ENCODE measurements around the gene LIMK1. TPM values are rescaled to one million over a fixed set of nuclear protein-coding genes. Genes with fewer than 3 reads are reported as not detected.
"Not testable (repeated sequence)": the region's sequence is repeated elsewhere in the genome, so short reads cannot be mapped to it uniquely, and the experiment has no call there.

LIMK1 gene
- total RNA-seq, 1 donor from 2014 or later, result 79.3 TPM

DNA sequence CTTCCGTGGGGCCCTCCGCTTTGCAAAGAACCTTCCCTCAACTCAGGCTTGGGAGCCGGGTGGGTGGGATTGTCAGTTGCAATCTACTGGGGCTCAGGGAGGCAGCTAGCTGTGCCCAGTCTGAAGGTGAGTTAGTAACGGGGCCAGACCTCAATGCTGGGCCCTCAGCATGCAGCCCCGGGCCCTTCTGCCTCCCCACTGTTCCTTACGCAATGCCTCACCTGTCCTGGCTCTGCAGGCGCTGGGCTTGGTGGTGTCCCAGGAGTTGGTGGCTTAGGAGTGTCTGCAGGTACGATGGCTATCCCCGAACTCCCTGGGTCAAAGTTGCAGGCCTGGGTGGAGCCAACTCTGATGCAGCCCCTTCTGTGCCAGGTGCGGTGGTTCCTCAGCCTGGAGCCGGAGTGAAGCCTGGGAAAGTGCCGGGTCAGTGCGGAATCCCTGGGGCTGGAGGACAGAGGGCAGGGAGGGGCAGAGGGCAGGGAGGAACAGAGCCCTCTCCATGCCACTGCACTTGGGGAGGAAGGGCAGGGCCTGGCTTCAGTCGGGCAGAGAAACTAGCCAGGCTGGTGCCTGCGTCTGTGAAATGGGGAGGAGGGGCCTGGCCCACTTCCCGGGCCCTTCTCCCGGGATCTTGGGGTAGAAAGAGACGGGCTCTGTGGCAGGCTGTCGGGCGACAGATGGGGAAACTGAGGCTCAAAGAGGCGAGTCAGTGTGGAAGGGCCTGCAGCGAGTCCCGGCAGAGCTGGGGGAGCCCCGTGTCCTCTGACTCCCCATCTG lies 40.7 kb upstream of the LIMK1 start:
- no peak for DNase-seq (ENCODE audit: low read depth)
- no peak overlapping the region for H3K4me3 ChIP-seq (ENCODE audit: low read depth, low read length)
- TF ChIP-seq, protein P1, sequence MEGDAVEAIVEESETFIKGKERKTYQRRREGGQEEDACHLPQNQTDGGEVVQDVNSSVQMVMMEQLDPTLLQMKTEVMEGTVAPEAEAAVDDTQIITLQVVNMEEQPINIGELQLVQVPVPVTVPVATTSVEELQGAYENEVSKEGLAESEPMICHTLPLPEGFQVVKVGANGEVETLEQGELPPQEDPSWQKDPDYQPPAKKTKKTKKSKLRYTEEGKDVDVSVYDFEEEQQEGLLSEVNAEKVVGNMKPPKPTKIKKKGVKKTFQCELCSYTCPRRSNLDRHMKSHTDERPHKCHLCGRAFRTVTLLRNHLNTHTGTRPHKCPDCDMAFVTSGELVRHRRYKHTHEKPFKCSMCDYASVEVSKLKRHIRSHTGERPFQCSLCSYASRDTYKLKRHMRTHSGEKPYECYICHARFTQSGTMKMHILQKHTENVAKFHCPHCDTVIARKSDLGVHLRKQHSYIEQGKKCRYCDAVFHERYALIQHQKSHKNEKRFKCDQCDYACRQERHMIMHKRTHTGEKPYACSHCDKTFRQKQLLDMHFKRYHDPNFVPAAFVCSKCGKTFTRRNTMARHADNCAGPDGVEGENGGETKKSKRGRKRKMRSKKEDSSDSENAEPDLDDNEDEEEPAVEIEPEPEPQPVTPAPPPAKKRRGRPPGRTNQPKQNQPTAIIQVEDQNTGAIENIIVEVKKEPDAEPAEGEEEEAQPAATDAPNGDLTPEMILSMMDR (conservative IDR thresholded peaks at IDR 0.05; ENCODE audit: low read depth, low read length), result no peak

DNA sequence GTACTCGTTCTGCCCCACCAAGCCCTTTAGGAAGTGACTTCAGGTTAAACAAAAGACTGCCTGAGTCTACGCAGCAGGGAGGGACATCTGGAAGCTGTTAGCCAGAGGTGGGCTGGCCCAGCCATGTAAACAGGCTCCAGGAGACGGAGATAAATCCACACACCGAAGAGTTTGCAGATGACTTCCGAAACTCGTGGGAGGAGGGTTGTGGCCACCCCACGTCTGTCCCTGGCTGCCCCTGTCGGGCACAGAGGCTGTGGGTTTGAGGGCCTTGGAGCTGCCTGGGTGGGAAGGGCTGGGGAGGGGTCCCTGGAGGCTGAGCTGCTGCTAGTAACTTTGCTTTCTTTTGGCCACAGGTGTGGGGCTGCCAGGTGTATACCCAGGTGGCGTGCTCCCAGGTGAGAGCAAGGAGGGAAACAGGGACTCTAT lies 40.1 kb upstream of the LIMK1 start:
- TF ChIP-seq, protein P1 (conservative IDR thresholded peaks at IDR 0.05; ENCODE audit: low read depth, low read length), result no peak
- no peak overlapping the region for H3K4me3 ChIP-seq (ENCODE audit: low read depth, low read length)
- DNase-seq (ENCODE audit: low read depth), result no peak

DNA sequence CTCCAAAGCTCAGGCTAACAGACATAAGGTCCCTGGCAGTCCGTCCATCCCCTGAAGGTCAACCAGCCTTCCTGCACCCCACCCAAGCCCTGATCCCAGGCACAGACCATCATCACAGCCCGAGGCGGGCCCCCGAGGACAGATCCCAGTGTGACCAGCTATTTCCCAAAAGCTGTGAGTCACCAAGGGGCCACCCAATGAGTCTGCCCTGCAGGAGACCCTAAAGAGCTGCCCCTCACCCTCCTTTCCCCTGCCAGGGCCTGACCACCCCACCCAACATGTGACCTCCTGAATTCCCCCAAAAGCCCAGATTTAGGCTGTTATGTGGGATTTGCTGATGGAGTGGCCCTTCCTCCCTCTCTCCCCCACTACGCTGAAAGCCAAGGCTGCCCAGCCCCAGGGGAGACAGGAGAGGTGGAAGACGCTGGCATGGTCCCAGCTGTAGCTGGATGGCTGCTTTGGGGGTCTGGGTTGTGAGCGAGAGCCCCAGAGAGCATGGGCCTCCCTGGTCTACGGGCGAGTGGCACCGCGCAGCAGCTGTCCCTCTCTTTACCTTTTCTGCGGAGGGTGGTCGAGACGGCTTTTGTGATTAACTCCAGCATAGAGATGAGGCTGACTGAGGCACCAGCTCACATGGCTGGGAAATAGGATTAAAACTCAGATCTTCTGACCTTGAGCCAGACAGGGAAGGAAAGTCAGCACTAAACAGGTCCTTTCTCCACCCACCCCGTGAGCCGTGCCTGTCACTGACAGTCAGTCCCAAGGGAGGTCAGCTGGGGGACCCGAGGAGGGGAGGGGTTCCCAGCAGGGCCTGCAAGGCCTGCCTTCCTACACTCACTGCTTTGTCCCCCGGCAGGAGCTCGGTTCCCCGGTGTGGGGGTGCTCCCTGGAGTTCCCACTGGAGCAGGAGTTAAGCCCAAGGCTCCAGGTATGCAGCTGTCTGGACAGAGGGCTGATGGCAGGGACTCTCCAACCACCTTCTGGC lies 38.9 kb upstream of the LIMK1 start:
- no peak for DNase-seq (ENCODE audit: low read depth)
- TF ChIP-seq, protein P1 (conservative IDR thresholded peaks at IDR 0.05; ENCODE audit: low read depth, low read length), result no peak
- no peak overlapping the region for H3K4me3 ChIP-seq (ENCODE audit: low read depth, low read length)

DNA sequence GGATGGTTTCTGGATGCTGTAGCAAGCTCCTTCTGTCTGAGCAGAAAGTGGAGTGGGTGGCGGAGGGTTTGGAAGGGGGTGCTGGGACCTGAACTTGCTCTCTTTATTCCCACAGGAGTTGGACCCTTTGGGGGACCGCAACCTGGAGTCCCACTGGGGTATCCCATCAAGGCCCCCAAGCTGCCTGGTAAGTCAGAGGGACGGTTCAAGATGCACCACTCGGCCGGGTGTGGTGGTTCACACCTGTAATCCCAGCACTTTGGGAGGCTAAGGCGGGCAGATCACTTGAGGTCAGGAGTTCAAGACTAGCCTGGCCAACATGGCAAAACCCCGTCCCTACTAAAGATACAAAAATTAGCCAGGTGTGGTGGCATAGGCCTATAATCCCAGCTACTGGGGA lies 37.0 kb upstream of the LIMK1 start:
- not testable (repeated sequence) for DNase-seq (ENCODE audit: low read depth); H3K4me3 ChIP-seq (ENCODE audit: low read depth, low read length)

DNA sequence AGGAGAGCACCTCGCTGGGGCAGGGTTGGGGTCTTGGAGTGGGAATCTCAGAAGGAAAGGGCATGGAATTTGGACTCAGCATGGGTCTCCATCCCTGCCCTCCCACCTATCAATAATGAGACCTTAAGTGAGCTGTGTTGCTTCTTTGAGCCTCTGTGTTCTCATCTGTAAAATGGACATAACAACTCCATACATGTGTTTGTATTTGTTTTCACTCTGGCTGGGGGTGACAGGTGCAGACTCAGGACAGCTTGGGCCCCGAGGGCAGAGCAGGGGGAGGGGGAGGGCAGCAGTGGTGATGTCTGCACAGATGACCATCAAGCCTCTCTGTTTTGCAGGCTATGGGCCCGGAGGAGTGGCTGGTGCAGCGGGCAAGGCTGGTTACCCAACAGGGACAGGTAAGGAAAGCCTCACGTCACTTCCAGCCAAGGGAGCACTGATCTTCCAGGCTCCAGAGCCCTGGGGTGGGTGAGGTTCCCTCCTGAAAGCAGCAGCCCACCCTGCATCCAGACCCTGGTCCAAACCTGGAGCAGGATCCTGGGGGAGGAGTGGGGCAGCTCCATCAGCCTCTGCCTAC lies 35.7 kb upstream of the LIMK1 start:
- TF ChIP-seq, protein P1 (conservative IDR thresholded peaks at IDR 0.05; ENCODE audit: low read depth, low read length), result no peak
- no peak for DNase-seq (ENCODE audit: low read depth)

DNA sequence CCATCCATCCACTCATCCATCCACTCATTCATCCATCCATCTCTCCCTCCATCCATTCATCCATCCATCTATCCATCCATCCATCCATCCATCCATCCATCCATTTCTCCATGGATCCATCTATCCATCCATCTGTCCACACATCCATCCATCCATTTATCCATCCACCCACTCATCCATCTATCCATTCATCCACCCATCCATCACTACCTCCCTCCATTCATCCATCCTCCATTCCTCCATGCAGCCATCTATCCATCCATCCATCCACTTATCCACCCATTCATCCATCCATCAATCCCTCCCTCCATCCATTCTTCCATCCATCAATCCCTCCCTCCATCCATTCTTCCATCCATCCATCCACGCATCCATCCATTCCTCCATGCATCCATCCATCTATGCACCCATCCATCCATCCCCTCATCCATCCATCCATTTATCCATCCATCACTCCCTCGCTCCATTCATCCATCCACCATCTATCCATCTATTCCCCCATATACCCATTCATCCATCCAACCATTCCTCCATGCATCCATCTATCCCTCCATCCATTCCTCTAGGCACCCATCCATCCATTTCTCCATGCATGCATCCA lies 34.5 kb upstream of the LIMK1 start:
- no peak overlapping the region for H3K4me3 ChIP-seq (ENCODE audit: low read depth, low read length)
- no peak for DNase-seq (ENCODE audit: low read depth)
- TF ChIP-seq, protein P1 (conservative IDR thresholded peaks at IDR 0.05; ENCODE audit: low read depth, low read length), result no peak

More for the DNA sequence above, 35.7 kb upstream of the LIMK1 start:
- H3K4me3 ChIP-seq (ENCODE audit: low read depth, low read length), result no peak overlapping the region
